ENCODE results near the gene RRP7A.

Gene RRP7A

GRCh38 chr22:42475122-42475521 lies 44.5 kb downstream of the RRP7A start:
- Histone ChIP-seq H3K4ac (ENCODE audit: low read depth in 1 of 2, low read length in 2 of 2) (no peak overlapping the region), H3K79me1 (replicated peaks; ENCODE audit: low read length, poor library complexity, severe bottlenecking) (no peaks in the 10 kb centered on the region), H2BK120ac (ENCODE audit: low read depth, low read length) (no peak overlapping the region), H2BK5ac (ENCODE audit: low read depth, low read length, poor library complexity, severe bottlenecking) (no peak overlapping the region), H3K23ac (ENCODE audit: low read length in 2 of 2) (no peak overlapping the region), H3K4me3 (ENCODE audit: insufficient read depth in 1 of 2, low read depth in 1 of 2, low read length in 2 of 2) (no peak overlapping the region), H2BK12ac (ENCODE audit: low read length in 2 of 2) (no peak overlapping the region), H3K27ac (ENCODE audit: low read length, poor library complexity, severe bottlenecking) (no peak overlapping the region), H3K9ac (ENCODE audit: low read length) (no peak overlapping the region), H2AFZ (ENCODE audit: low read depth, low read length) (no peak overlapping the region), H3K27me3 (ENCODE audit: control insufficient read depth in 1 of 2, insufficient read depth in 1 of 2, low read length in 2 of 2) (peaks cover 24 to 27% of the 10 kb centered on the region in 2 experiments), H4K91ac (ENCODE audit: low read length) (no peak overlapping the region), H4K8ac (ENCODE audit: low read length) (no peak overlapping the region), H3K4me2 (ENCODE audit: low read length, poor library complexity, severe bottlenecking) (no peak overlapping the region), H3K4me1 (ENCODE audit: control insufficient read depth, insufficient read depth, low read depth, low read length) (no peaks in the 10 kb centered on the region), H3K9me3 (ENCODE audit: control insufficient read depth, low read length) (no peaks in the 10 kb centered on the region), H2AK5ac (ENCODE audit: low read length, severe bottlenecking) (no peak overlapping the region), H3K36me3 (ENCODE audit: control insufficient read depth in 1 of 2, insufficient read depth in 2 of 2, low read depth in 1 of 2, low read length in 2 of 2) (no peaks in the 10 kb centered on the region), H2BK15ac (ENCODE audit: low read depth, poor library complexity, severe bottlenecking) (no peak overlapping the region), H3K14ac (ENCODE audit: low read length in 2 of 2) (no peak overlapping the region), H3K18ac (ENCODE audit: low read depth in 1 of 2, low read length in 2 of 2) (no peak overlapping the region)
- WGBS: 81% methylated on average over 2 of the region's 2 CpGs
- DNase-seq: no peak

GRCh38 chr22:42473484-42474193 lies 46.0 kb downstream of the RRP7A start:
- Histone ChIP-seq H2BK15ac (ENCODE audit: low read depth, poor library complexity, severe bottlenecking) (no peak overlapping the region), H2BK12ac (ENCODE audit: low read length in 2 of 2) (no peak overlapping the region), H3K4me3 (ENCODE audit: insufficient read depth in 1 of 2, low read depth in 1 of 2, low read length in 2 of 2) (no peak overlapping the region), H3K23ac (ENCODE audit: low read length in 2 of 2) (no peak overlapping the region), H3K27me3 (ENCODE audit: control insufficient read depth in 1 of 2, insufficient read depth in 1 of 2, low read length in 2 of 2) (peaks cover 24 to 35% of the 10 kb centered on the region in 2 experiments), H4K91ac (ENCODE audit: low read length) (no peak overlapping the region), H3K4me1 (ENCODE audit: control insufficient read depth, insufficient read depth, low read depth, low read length) (peaks cover 3% of the 10 kb centered on the region), H3K4me2 (ENCODE audit: low read length, poor library complexity, severe bottlenecking) (no peak overlapping the region), H3K4ac (ENCODE audit: low read depth in 1 of 2, low read length in 2 of 2) (no peak overlapping the region), H3K9me3 (ENCODE audit: control insufficient read depth, low read length) (no peaks in the 10 kb centered on the region), H2AK5ac (ENCODE audit: low read length, severe bottlenecking) (no peak overlapping the region), H3K79me1 (replicated peaks; ENCODE audit: low read length, poor library complexity, severe bottlenecking) (no peaks in the 10 kb centered on the region), H3K36me3 (ENCODE audit: control insufficient read depth in 1 of 2, insufficient read depth in 2 of 2, low read depth in 1 of 2, low read length in 2 of 2) (no peaks in the 10 kb centered on the region), H2BK120ac (ENCODE audit: low read depth, low read length) (no peak overlapping the region), H2AFZ (ENCODE audit: low read depth, low read length) (no peak overlapping the region), H3K27ac (ENCODE audit: low read length, poor library complexity, severe bottlenecking) (no peak overlapping the region), H4K8ac (ENCODE audit: low read length) (no peak overlapping the region), H2BK5ac (ENCODE audit: low read depth, low read length, poor library complexity, severe bottlenecking) (no peak overlapping the region), H3K18ac (ENCODE audit: low read depth in 1 of 2, low read length in 2 of 2) (no peak overlapping the region), H3K9ac (ENCODE audit: low read length) (no peak overlapping the region), H3K14ac (ENCODE audit: low read length in 2 of 2) (no peak overlapping the region)
- peak; percentile 74 for DNase-seq
- WGBS: 71% methylated on average over 4 of the region's 5 CpGs

- Histone ChIP-seq H4K91ac (ENCODE audit: low read length) (no peak overlapping the region), H3K4me3 (ENCODE audit: insufficient read depth in 1 of 2, low read depth in 1 of 2, low read length in 2 of 2) (no peak overlapping the region), H3K18ac (ENCODE audit: low read depth in 1 of 2, low read length in 2 of 2) (no peak overlapping the region), H2AFZ (ENCODE audit: low read depth, low read length) (no peak overlapping the region), H2BK15ac (ENCODE audit: low read depth, poor library complexity, severe bottlenecking) (no peak overlapping the region), H3K9ac (ENCODE audit: low read length) (no peak overlapping the region), H2BK12ac (ENCODE audit: low read length in 2 of 2) (no peak overlapping the region), H3K36me3 (ENCODE audit: control insufficient read depth in 1 of 2, insufficient read depth in 2 of 2, low read depth in 1 of 2, low read length in 2 of 2) (no peaks in the 10 kb centered on the region), H2BK120ac (ENCODE audit: low read depth, low read length) (no peak overlapping the region), H2AK5ac (ENCODE audit: low read length, severe bottlenecking) (no peak overlapping the region), H3K4ac (ENCODE audit: low read depth in 1 of 2, low read length in 2 of 2) (no peak overlapping the region), H2BK5ac (ENCODE audit: low read depth, low read length, poor library complexity, severe bottlenecking) (no peak overlapping the region), H4K8ac (ENCODE audit: low read length) (no peak overlapping the region), H3K4me1 (ENCODE audit: control insufficient read depth, insufficient read depth, low read depth, low read length) (peaks cover 3% of the 10 kb centered on the region), H3K27me3 (ENCODE audit: control insufficient read depth in 1 of 2, insufficient read depth in 1 of 2, low read length in 2 of 2) (peaks cover 24 to 38% of the 10 kb centered on the region in 2 experiments), H3K9me3 (ENCODE audit: control insufficient read depth, low read length) (no peaks in the 10 kb centered on the region), H3K4me2 (ENCODE audit: low read length, poor library complexity, severe bottlenecking) (no peak overlapping the region), H3K79me1 (replicated peaks; ENCODE audit: low read length, poor library complexity, severe bottlenecking) (no peaks in the 10 kb centered on the region), H3K14ac (ENCODE audit: low read length in 2 of 2) (no peak overlapping the region), H3K27ac (ENCODE audit: low read length, poor library complexity, severe bottlenecking) (no peak overlapping the region), H3K23ac (ENCODE audit: low read length in 2 of 2) (no peak overlapping the region)
- 95% methylated on average over 8 of the region's 8 CpGs for WGBS
- no peak for DNase-seq
Measured at GRCh38 chr22:42472671-42473070, 46.9 kb downstream of the RRP7A start.

GRCh38 chr22:42471441-42471840 lies 48.2 kb downstream of the RRP7A start:
- peaks cover 24 to 38% of the 10 kb centered on the region in 2 experiments for H3K27me3 ChIP-seq (ENCODE audit: control insufficient read depth in 1 of 2, insufficient read depth in 1 of 2, low read length in 2 of 2)
- no peak for DNase-seq
- no peak overlapping the region for H3K18ac ChIP-seq (ENCODE audit: low read depth in 1 of 2, low read length in 2 of 2)
- no peaks in the 10 kb centered on the region for H3K79me1 ChIP-seq (replicated peaks; ENCODE audit: low read length, poor library complexity, severe bottlenecking)
- no peak overlapping the region for H3K27ac ChIP-seq (ENCODE audit: low read length, poor library complexity, severe bottlenecking)
- no peak overlapping the region for H2BK120ac ChIP-seq (ENCODE audit: low read depth, low read length)
- no peak overlapping the region for H3K4ac ChIP-seq (ENCODE audit: low read depth in 1 of 2, low read length in 2 of 2)
- H3K9ac ChIP-seq (ENCODE audit: low read length): no peak overlapping the region
- no peak overlapping the region for H2BK5ac ChIP-seq (ENCODE audit: low read depth, low read length, poor library complexity, severe bottlenecking)
- H4K8ac ChIP-seq (ENCODE audit: low read length): no peak overlapping the region
- no peaks in the 10 kb centered on the region for H3K36me3 ChIP-seq (ENCODE audit: control insufficient read depth in 1 of 2, insufficient read depth in 2 of 2, low read depth in 1 of 2, low read length in 2 of 2)
- no peak overlapping the region for H3K14ac ChIP-seq (ENCODE audit: low read length in 2 of 2)
- peaks cover 3% of the 10 kb centered on the region for H3K4me1 ChIP-seq (ENCODE audit: control insufficient read depth, insufficient read depth, low read depth, low read length)
- H3K4me3 ChIP-seq (ENCODE audit: insufficient read depth in 1 of 2, low read depth in 1 of 2, low read length in 2 of 2): no peak overlapping the region
- H2BK12ac ChIP-seq (ENCODE audit: low read length in 2 of 2): no peak overlapping the region
- H4K91ac ChIP-seq (ENCODE audit: low read length): no peak overlapping the region
- H3K9me3 ChIP-seq (ENCODE audit: control insufficient read depth, low read length): no peaks in the 10 kb centered on the region
- no peak overlapping the region for H2BK15ac ChIP-seq (ENCODE audit: low read depth, poor library complexity, severe bottlenecking)
- 100% methylated on average over 1 of the region's 1 CpG for WGBS
- no peak overlapping the region for H3K23ac ChIP-seq (ENCODE audit: low read length in 2 of 2)
- H2AFZ ChIP-seq (ENCODE audit: low read depth, low read length): no peak overlapping the region
- no peak overlapping the region for H3K4me2 ChIP-seq (ENCODE audit: low read length, poor library complexity, severe bottlenecking)
- no peak overlapping the region for H2AK5ac ChIP-seq (ENCODE audit: low read length, severe bottlenecking)

Data from mesenchymal stem cell (in vitro differentiated cells and primary cell).